IPS-15b (cell line): ENCODE results near the gene GINS1.

Experiments
- H3K27me3 ChIP-seq: one replicate; pipeline ENCODE4 v1.6.1; 2013; ENCODE audit warnings: low read length; ENCODE audit not compliant: control insufficient read depth, insufficient read depth
- H3K36me3 ChIP-seq: one replicate; pipeline ENCODE4 v1.6.1; 2013; ENCODE audit warnings: low read length; ENCODE audit not compliant: control insufficient read depth, insufficient read depth
- H3K4me1 ChIP-seq: one replicate; pipeline ENCODE4 v1.6.1; 2013; ENCODE audit warnings: mild to moderate bottlenecking, low read length; ENCODE audit not compliant: control insufficient read depth, insufficient read depth
- H3K4me3 ChIP-seq: one replicate; pipeline ENCODE4 v1.5.1; 2013; ENCODE audit warnings: low read depth, low read length
- H3K9ac ChIP-seq: one replicate; pipeline ENCODE4 v1.6.1; 2013; ENCODE audit warnings: low read depth, mild to moderate bottlenecking, low read length
- H3K9me3 ChIP-seq: one replicate; pipeline ENCODE4 v1.6.1; 2013; ENCODE audit warnings: mild to moderate bottlenecking, low read length; ENCODE audit not compliant: control insufficient read depth, insufficient read depth

GINS1 gene

GRCh38 chr20:25407311-25408169, at the start of gene GINS1:
GINS1 (plus strand) TSS chr20:25407673; CDS start chr20:25407821, 148 bp downstream.
- peaks cover 3% of the 10 kb centered on the region for H3K36me3 ChIP-seq
- peaks cover 6% of the 10 kb centered on the region for H3K4me1 ChIP-seq
- H3K9me3 ChIP-seq: no peaks in the 10 kb centered on the region
- peak within 1 kb of the TSS; percentile 96 for H3K4me3 ChIP-seq
- H3K9ac ChIP-seq: peak within 1 kb of the TSS; percentile 97
- no peaks in the 10 kb centered on the region for H3K27me3 ChIP-seq

DNA sequence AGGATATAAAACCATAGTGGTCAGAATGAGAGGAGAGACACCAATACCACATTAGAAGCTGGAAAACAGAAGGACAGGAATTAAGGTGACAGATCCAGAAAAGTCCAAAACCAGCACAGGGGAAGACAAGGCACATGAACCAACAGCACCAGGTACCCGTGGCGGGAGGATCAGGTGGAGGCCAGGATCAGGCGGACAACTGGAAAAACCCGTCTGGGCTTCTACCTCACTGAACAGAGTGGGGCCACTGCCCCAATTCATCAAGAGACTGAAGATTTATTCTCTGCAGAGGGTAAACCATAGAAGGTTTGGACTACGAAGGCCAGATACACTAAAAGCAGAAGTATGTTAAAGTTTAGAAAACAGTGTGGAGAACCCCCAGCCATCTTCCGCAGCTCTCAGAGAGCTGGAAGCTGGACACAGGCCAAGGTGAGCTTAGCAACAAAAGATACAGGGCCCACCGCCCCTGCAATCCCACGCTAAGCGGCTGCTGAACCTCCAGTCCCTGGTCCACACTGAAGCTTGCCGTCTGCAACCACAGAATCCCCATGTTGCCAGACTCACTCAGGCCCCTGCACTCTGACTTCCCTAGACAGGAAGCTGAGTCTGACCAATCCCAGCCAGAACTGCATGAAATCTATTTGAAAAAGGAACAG, 46.7 kb upstream of the GINS1 start:
- Histone ChIP-seq H3K4me3 (no peak overlapping the region), H3K9ac (no peak overlapping the region), H3K27me3 (no peaks in the 10 kb centered on the region)

GRCh38 chr20:25361287-25361683, 46.2 kb upstream of the GINS1 start:
- Histone ChIP-seq H3K4me3 (no peak overlapping the region), H3K36me3 (no peaks in the 10 kb centered on the region), H3K9ac (no peak overlapping the region), H3K9me3 (no peaks in the 10 kb centered on the region), H3K4me1 (peaks cover 8% of the 10 kb centered on the region), H3K27me3 (no peaks in the 10 kb centered on the region)

More for the DNA sequence above, 46.7 kb upstream of the GINS1 start:
- Histone ChIP-seq H3K4me1 (peaks cover 11% of the 10 kb centered on the region), H3K36me3 (no peaks in the 10 kb centered on the region), H3K9me3 (no peaks in the 10 kb centered on the region)

- Histone ChIP-seq H3K4me1 (no peaks in the 10 kb centered on the region), H3K27me3 (no peaks in the 10 kb centered on the region)
Measured at GRCh38 chr20:25364180-25364788, 43.2 kb upstream of the GINS1 start.

GRCh38 chr20:25364879-25365699, 42.4 kb upstream of the GINS1 start:
- no peaks in the 10 kb centered on the region for H3K4me1 ChIP-seq
- no peaks in the 10 kb centered on the region for H3K9me3 ChIP-seq
- no peak overlapping the region for H3K9ac ChIP-seq
- H3K27me3 ChIP-seq: no peaks in the 10 kb centered on the region
- no peaks in the 10 kb centered on the region for H3K36me3 ChIP-seq
- no peak overlapping the region for H3K4me3 ChIP-seq

More at GRCh38 chr20:25364180-25364788, 43.2 kb upstream of the GINS1 start:
- no peaks in the 10 kb centered on the region for H3K9me3 ChIP-seq
- no peaks in the 10 kb centered on the region for H3K36me3 ChIP-seq
- H3K4me3 ChIP-seq: no peak overlapping the region
- H3K9ac ChIP-seq: no peak overlapping the region

DNA sequence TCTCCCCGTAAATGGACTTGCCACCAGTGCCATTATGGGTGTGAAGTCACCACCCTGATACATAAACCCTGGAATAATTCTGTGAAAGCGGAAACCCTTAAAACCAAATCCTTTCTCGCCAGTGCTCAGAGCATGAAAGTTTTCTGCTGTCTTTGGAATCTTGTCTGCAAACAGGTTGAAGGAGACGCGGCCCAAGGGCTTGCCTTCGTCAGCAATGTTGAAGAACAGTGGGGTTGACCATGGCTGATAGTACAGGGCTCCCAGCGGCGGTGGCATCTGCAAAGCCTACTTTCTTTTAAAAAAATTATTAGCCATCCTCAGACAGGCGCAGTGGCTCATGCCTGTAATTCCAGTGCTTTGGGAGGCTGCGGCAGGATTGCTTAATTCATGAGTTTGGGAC, 38.9 kb upstream of the GINS1 start:
- Histone ChIP-seq H3K27me3 (no peaks in the 10 kb centered on the region), H3K36me3 (no peaks in the 10 kb centered on the region), H3K4me3 (no peak overlapping the region), H3K4me1 (no peaks in the 10 kb centered on the region), H3K9me3 (no peaks in the 10 kb centered on the region), H3K9ac (no peak overlapping the region)

GRCh38 chr20:25368976-25369375, 38.5 kb upstream of the GINS1 start:
- Histone ChIP-seq H3K4me1 (no peaks in the 10 kb centered on the region), H3K4me3 (no peak overlapping the region), H3K36me3 (no peaks in the 10 kb centered on the region), H3K9ac (no peak overlapping the region), H3K9me3 (no peaks in the 10 kb centered on the region), H3K27me3 (no peaks in the 10 kb centered on the region)

GRCh38 chr20:25369529-25369928, 37.9 kb upstream of the GINS1 start:
- no peak overlapping the region for H3K4me3 ChIP-seq
- no peaks in the 10 kb centered on the region for H3K9me3 ChIP-seq
- H3K9ac ChIP-seq: no peak overlapping the region
- no peaks in the 10 kb centered on the region for H3K27me3 ChIP-seq
- H3K4me1 ChIP-seq: no peaks in the 10 kb centered on the region
- H3K36me3 ChIP-seq: no peaks in the 10 kb centered on the region

DNA sequence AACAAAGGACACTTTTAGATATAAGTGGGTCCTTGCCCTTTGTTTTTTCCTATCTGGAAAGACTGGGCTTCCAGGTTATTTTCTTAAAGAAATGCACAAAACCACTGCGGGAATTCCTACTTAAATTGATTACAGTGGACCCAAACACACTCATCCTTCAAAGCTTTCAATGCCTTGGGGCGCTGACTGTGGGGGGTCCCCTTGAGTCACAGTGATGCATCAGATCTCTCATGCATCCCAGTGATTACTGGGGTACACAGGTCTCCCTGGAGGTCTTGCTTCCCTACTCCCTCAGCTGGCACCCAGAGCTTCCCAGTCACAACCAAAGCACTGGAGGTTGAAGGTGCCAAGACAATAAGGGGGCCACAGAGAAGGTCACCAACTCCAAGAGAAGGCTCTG, 37.5 kb upstream of the GINS1 start:
- Histone ChIP-seq H3K27me3 (no peaks in the 10 kb centered on the region), H3K4me1 (no peaks in the 10 kb centered on the region), H3K4me3 (no peak overlapping the region), H3K36me3 (no peaks in the 10 kb centered on the region), H3K9me3 (no peaks in the 10 kb centered on the region), H3K9ac (no peak overlapping the region)

GRCh38 chr20:25372584-25373336, 34.7 kb upstream of the GINS1 start:
- H3K4me3 ChIP-seq: no peak overlapping the region
- H3K4me1 ChIP-seq: no peaks in the 10 kb centered on the region
- H3K27me3 ChIP-seq: no peaks in the 10 kb centered on the region
- H3K9ac ChIP-seq: no peak overlapping the region
- H3K36me3 ChIP-seq: no peaks in the 10 kb centered on the region
- no peaks in the 10 kb centered on the region for H3K9me3 ChIP-seq

DNA sequence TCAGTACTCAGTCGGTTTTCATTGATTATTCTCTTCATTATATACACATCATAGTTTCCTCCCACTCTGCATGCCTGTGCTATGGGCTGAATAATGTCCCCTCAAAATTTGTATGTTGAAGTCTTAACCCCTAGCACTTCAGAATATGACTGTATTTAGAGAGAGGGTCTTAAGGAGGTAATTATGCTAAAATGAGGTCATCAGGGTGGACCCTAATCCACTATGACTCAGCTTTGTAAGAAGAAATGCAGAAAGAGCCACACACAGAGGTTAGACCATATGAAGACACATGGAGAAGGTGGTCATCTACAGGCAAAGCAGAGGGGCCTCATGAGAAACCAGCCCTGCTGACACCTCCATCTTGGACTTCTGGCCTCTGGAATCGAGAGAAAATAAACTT, 32.6 kb upstream of the GINS1 start:
- H3K9ac ChIP-seq: no peak overlapping the region
- H3K4me3 ChIP-seq: no peak overlapping the region
- H3K27me3 ChIP-seq: no peaks in the 10 kb centered on the region
- H3K4me1 ChIP-seq: no peaks in the 10 kb centered on the region
- H3K36me3 ChIP-seq: no peaks in the 10 kb centered on the region
- no peaks in the 10 kb centered on the region for H3K9me3 ChIP-seq
